DOHH2 (cell line): ENCODE results near the gene DOCK8.

Experiments used
- EZH2phosphoT487 ChIP-seq: fragments of 200-600 bp; sonication (generic); IDR thresholded peaks from 2 replicates; pipeline ENCODE4 v1.6.1; 2017; ENCODE audit warnings: borderline replicate concordance, mild to moderate bottlenecking, antibody characterized with exemption, low read length, moderate library complexity, mixed read lengths
- TF ChIP-seq, protein P1 (sequence below): fragments of 200-600 bp; sonication (generic); IDR thresholded peaks from one replicate; pipeline ENCODE4 v1.5.1; 2014; ENCODE audit warnings: antibody characterized with exemption, mild to moderate bottlenecking, low read depth, low read length; ENCODE audit not compliant: poor library complexity, severe bottlenecking

DNA sequence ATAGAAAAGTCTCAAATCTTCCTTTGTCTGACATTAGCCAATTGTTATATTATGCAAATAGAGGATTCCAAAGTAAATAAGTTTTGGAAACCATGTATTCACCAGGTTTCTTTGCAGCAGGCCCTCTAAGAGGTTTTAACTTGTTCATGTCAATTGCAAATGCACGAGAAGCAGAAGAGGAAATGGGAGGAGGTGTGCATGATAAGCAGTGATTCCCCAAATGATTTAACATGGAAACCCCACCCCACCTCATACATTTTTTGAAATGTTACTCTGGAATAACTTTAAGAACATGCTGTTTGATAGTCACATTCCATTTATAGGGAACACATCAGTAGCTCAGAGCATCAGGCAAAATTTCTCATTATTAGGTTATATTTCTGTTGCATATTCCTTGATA is 190.7 kb downstream of the DOCK8 start:
- TF ChIP-seq, protein P1, sequence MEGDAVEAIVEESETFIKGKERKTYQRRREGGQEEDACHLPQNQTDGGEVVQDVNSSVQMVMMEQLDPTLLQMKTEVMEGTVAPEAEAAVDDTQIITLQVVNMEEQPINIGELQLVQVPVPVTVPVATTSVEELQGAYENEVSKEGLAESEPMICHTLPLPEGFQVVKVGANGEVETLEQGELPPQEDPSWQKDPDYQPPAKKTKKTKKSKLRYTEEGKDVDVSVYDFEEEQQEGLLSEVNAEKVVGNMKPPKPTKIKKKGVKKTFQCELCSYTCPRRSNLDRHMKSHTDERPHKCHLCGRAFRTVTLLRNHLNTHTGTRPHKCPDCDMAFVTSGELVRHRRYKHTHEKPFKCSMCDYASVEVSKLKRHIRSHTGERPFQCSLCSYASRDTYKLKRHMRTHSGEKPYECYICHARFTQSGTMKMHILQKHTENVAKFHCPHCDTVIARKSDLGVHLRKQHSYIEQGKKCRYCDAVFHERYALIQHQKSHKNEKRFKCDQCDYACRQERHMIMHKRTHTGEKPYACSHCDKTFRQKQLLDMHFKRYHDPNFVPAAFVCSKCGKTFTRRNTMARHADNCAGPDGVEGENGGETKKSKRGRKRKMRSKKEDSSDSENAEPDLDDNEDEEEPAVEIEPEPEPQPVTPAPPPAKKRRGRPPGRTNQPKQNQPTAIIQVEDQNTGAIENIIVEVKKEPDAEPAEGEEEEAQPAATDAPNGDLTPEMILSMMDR = no peak
- TF ChIP-seq EZH2phosphoT487 = no peak
